ENCODE results near the gene NRG2.

The NRG2 gene

GRCh38 chr5:140042643-140043507 lies at the start of gene NRG2:
NRG2 (minus strand) TSS chr5:140043299.
- H3K9ac ChIP-seq (ENCODE audit: low read depth, low read length) = no peak within 1 kb of the TSS
- peak within 1 kb of the TSS; percentile 67 for H3K4me3 ChIP-seq (ENCODE audit: low read depth, low read length)
- peaks cover 13% of the 10 kb centered on the region for H3K4me1 ChIP-seq (ENCODE audit: control insufficient read depth, insufficient read depth, low read length)
- H3K36me3 ChIP-seq (ENCODE audit: control insufficient read depth, insufficient read depth, low read length) = no peaks in the 10 kb centered on the region
- peaks cover 72% of the 10 kb centered on the region for H3K27me3 ChIP-seq (ENCODE audit: control insufficient read depth, insufficient read depth, low read length)
- H3K9me3 ChIP-seq (ENCODE audit: control insufficient read depth, insufficient read depth, low read length) = no peaks in the 10 kb centered on the region

GRCh38 chr5:140090251-140090650 lies 47.2 kb upstream of the NRG2 start:
- H3K9ac ChIP-seq (ENCODE audit: low read depth, low read length) = no peak overlapping the region
- H3K4me1 ChIP-seq (ENCODE audit: control insufficient read depth, insufficient read depth, low read length) = no peaks in the 10 kb centered on the region
- no peaks in the 10 kb centered on the region for H3K36me3 ChIP-seq (ENCODE audit: control insufficient read depth, insufficient read depth, low read length)
- H3K4me3 ChIP-seq (ENCODE audit: low read depth, low read length) = no peak overlapping the region
- H3K27me3 ChIP-seq (ENCODE audit: control insufficient read depth, insufficient read depth, low read length) = peaks cover 11% of the 10 kb centered on the region
- H3K9me3 ChIP-seq (ENCODE audit: control insufficient read depth, insufficient read depth, low read length) = no peaks in the 10 kb centered on the region

- no peaks in the 10 kb centered on the region for H3K4me1 ChIP-seq (ENCODE audit: control insufficient read depth, insufficient read depth, low read length)
- no peaks in the 10 kb centered on the region for H3K36me3 ChIP-seq (ENCODE audit: control insufficient read depth, insufficient read depth, low read length)
- no peaks in the 10 kb centered on the region for H3K9me3 ChIP-seq (ENCODE audit: control insufficient read depth, insufficient read depth, low read length)
- H3K27me3 ChIP-seq (ENCODE audit: control insufficient read depth, insufficient read depth, low read length) = peaks cover 7% of the 10 kb centered on the region
- H3K4me3 ChIP-seq (ENCODE audit: low read depth, low read length) = no peak overlapping the region
- H3K9ac ChIP-seq (ENCODE audit: low read depth, low read length) = no peak overlapping the region
Measured at GRCh38 chr5:140084541-140084940, 41.4 kb upstream of the NRG2 start.

- no peaks in the 10 kb centered on the region for H3K9me3 ChIP-seq (ENCODE audit: control insufficient read depth, insufficient read depth, low read length)
- H3K36me3 ChIP-seq (ENCODE audit: control insufficient read depth, insufficient read depth, low read length) = no peaks in the 10 kb centered on the region
- no peak overlapping the region for H3K9ac ChIP-seq (ENCODE audit: low read depth, low read length)
- H3K4me1 ChIP-seq (ENCODE audit: control insufficient read depth, insufficient read depth, low read length) = no peaks in the 10 kb centered on the region
- H3K27me3 ChIP-seq (ENCODE audit: control insufficient read depth, insufficient read depth, low read length) = peaks cover 7% of the 10 kb centered on the region
- no peak overlapping the region for H3K4me3 ChIP-seq (ENCODE audit: low read depth, low read length)
Measured at GRCh38 chr5:140083650-140084049, 40.6 kb upstream of the NRG2 start.

GRCh38 chr5:140083120-140083519 lies 40.0 kb upstream of the NRG2 start:
- no peaks in the 10 kb centered on the region for H3K36me3 ChIP-seq (ENCODE audit: control insufficient read depth, insufficient read depth, low read length)
- no peaks in the 10 kb centered on the region for H3K4me1 ChIP-seq (ENCODE audit: control insufficient read depth, insufficient read depth, low read length)
- peaks cover 7% of the 10 kb centered on the region for H3K27me3 ChIP-seq (ENCODE audit: control insufficient read depth, insufficient read depth, low read length)
- H3K9ac ChIP-seq (ENCODE audit: low read depth, low read length) = no peak overlapping the region
- no peak overlapping the region for H3K4me3 ChIP-seq (ENCODE audit: low read depth, low read length)
- H3K9me3 ChIP-seq (ENCODE audit: control insufficient read depth, insufficient read depth, low read length) = no peaks in the 10 kb centered on the region

- Histone ChIP-seq H3K27me3 (ENCODE audit: control insufficient read depth, insufficient read depth, low read length) (peaks cover 6% of the 10 kb centered on the region), H3K9ac (ENCODE audit: low read depth, low read length) (no peak overlapping the region), H3K9me3 (ENCODE audit: control insufficient read depth, insufficient read depth, low read length) (no peaks in the 10 kb centered on the region), H3K36me3 (ENCODE audit: control insufficient read depth, insufficient read depth, low read length) (no peaks in the 10 kb centered on the region), H3K4me3 (ENCODE audit: low read depth, low read length) (no peak overlapping the region), H3K4me1 (ENCODE audit: control insufficient read depth, insufficient read depth, low read length) (no peaks in the 10 kb centered on the region)
Measured at GRCh38 chr5:140076788-140077187, 33.7 kb upstream of the NRG2 start.

- Histone ChIP-seq H3K9ac (ENCODE audit: low read depth, low read length) (no peak overlapping the region), H3K27me3 (ENCODE audit: control insufficient read depth, insufficient read depth, low read length) (peaks cover 6% of the 10 kb centered on the region), H3K4me3 (ENCODE audit: low read depth, low read length) (no peak overlapping the region), H3K9me3 (ENCODE audit: control insufficient read depth, insufficient read depth, low read length) (no peaks in the 10 kb centered on the region), H3K36me3 (ENCODE audit: control insufficient read depth, insufficient read depth, low read length) (no peaks in the 10 kb centered on the region), H3K4me1 (ENCODE audit: control insufficient read depth, insufficient read depth, low read length) (no peaks in the 10 kb centered on the region)
Measured at GRCh38 chr5:140076142-140076541, 33.0 kb upstream of the NRG2 start.

GRCh38 chr5:140075371-140075770 lies 32.3 kb upstream of the NRG2 start:
- Histone ChIP-seq H3K4me1 (ENCODE audit: control insufficient read depth, insufficient read depth, low read length) (no peaks in the 10 kb centered on the region), H3K27me3 (ENCODE audit: control insufficient read depth, insufficient read depth, low read length) (peaks cover 6% of the 10 kb centered on the region), H3K9me3 (ENCODE audit: control insufficient read depth, insufficient read depth, low read length) (no peaks in the 10 kb centered on the region), H3K36me3 (ENCODE audit: control insufficient read depth, insufficient read depth, low read length) (no peaks in the 10 kb centered on the region), H3K4me3 (ENCODE audit: low read depth, low read length) (no peak overlapping the region), H3K9ac (ENCODE audit: low read depth, low read length) (no peak overlapping the region)

- no peaks in the 10 kb centered on the region for H3K36me3 ChIP-seq (ENCODE audit: control insufficient read depth, insufficient read depth, low read length)
- peaks cover 10% of the 10 kb centered on the region for H3K27me3 ChIP-seq (ENCODE audit: control insufficient read depth, insufficient read depth, low read length)
- no peak overlapping the region for H3K9ac ChIP-seq (ENCODE audit: low read depth, low read length)
- H3K4me1 ChIP-seq (ENCODE audit: control insufficient read depth, insufficient read depth, low read length) = no peaks in the 10 kb centered on the region
- H3K4me3 ChIP-seq (ENCODE audit: low read depth, low read length) = no peak overlapping the region
- H3K9me3 ChIP-seq (ENCODE audit: control insufficient read depth, insufficient read depth, low read length) = no peaks in the 10 kb centered on the region
Measured at GRCh38 chr5:140073296-140073695, 30.2 kb upstream of the NRG2 start.

- H3K27me3 ChIP-seq (ENCODE audit: control insufficient read depth, insufficient read depth, low read length) = peaks cover 10% of the 10 kb centered on the region
- no peaks in the 10 kb centered on the region for H3K9me3 ChIP-seq (ENCODE audit: control insufficient read depth, insufficient read depth, low read length)
- no peak overlapping the region for H3K9ac ChIP-seq (ENCODE audit: low read depth, low read length)
Measured at GRCh38 chr5:140072812-140073211, 29.7 kb upstream of the NRG2 start.

GRCh38 chr5:140060816-140061215 lies 17.7 kb upstream of the NRG2 start:
- no peak overlapping the region for H3K9ac ChIP-seq (ENCODE audit: low read depth, low read length)
- H3K27me3 ChIP-seq (ENCODE audit: control insufficient read depth, insufficient read depth, low read length) = peaks cover 28% of the 10 kb centered on the region
- H3K36me3 ChIP-seq (ENCODE audit: control insufficient read depth, insufficient read depth, low read length) = no peaks in the 10 kb centered on the region
- H3K9me3 ChIP-seq (ENCODE audit: control insufficient read depth, insufficient read depth, low read length) = no peaks in the 10 kb centered on the region
- no peaks in the 10 kb centered on the region for H3K4me1 ChIP-seq (ENCODE audit: control insufficient read depth, insufficient read depth, low read length)
- no peak overlapping the region for H3K4me3 ChIP-seq (ENCODE audit: low read depth, low read length)

More at GRCh38 chr5:140072812-140073211, 29.7 kb upstream of the NRG2 start:
- no peaks in the 10 kb centered on the region for H3K36me3 ChIP-seq (ENCODE audit: control insufficient read depth, insufficient read depth, low read length)
- no peaks in the 10 kb centered on the region for H3K4me1 ChIP-seq (ENCODE audit: control insufficient read depth, insufficient read depth, low read length)
- H3K4me3 ChIP-seq (ENCODE audit: low read depth, low read length) = no peak overlapping the region

- H3K9ac ChIP-seq (ENCODE audit: low read depth, low read length) = no peak overlapping the region
- H3K4me1 ChIP-seq (ENCODE audit: control insufficient read depth, insufficient read depth, low read length) = no peaks in the 10 kb centered on the region
- no peaks in the 10 kb centered on the region for H3K36me3 ChIP-seq (ENCODE audit: control insufficient read depth, insufficient read depth, low read length)
- peaks cover 36% of the 10 kb centered on the region for H3K27me3 ChIP-seq (ENCODE audit: control insufficient read depth, insufficient read depth, low read length)
- H3K4me3 ChIP-seq (ENCODE audit: low read depth, low read length) = no peak overlapping the region
- no peaks in the 10 kb centered on the region for H3K9me3 ChIP-seq (ENCODE audit: control insufficient read depth, insufficient read depth, low read length)
Measured at GRCh38 chr5:140058212-140058932, 15.3 kb upstream of the NRG2 start.
